Heart left ventricle (tissue), 13 donors: ENCODE measurements around the gene DSE.

Experiments used
- CTCF ChIP-seq, 12 donors: fragments of 200-600 bp; sonication (generic) in 4 of 12; IDR thresholded peaks; one replicate each; pipeline versions ENCODE4 v1.5.0 to v1.8.0; 2018 to 2022; ENCODE audit warnings: antibody characterized with exemption in 12 of 12, mild to moderate bottlenecking in 5 of 12
- POLR2A ChIP-seq, 2 donors: fragments of 450-650 bp; IDR thresholded peaks; one replicate each; pipeline ENCODE4 v1.6.1; 2017; ENCODE audit warnings: antibody characterized with exemption in 2 of 2, mild to moderate bottlenecking in 2 of 2, moderate library complexity in 2 of 2
- donor health status: ischemic (EF 13 %, LVEDD 7.1; RV severe dilation, severe dysfunction).
- donor health status: DM: no; HTN: yes; CAD: no.
- donor health status: DM: no; HTN: no; CAD: no.
- donor health status: ischemic (EF 25% LVEDD 6.9; RV normal size, moderate dysfunction).
- donor health status: ischemic (EF 25% LVEDD 5.7; RV mildly dilated, moderate dysfunction).
- donor health status: ischemic (EF 35%, LVEDD 5.7; RV mildly dilated, moderate dysfunction).
- donor health status: nonischemic (EF 11% LVEDD 7.7; RV severe dilation, severe dysfunction).
- donor health status: DM: yes; HTN: yes; CAD: no.
- donor health status: PGD.
- donor health status: ischemic (EF 29% LVEDD 5.4; RV normal size, mild dysfunction).
- donor health status: nonischemic (EF 23%, LVEDD 6.1; RV moderate dilation, normal function).

DNA sequence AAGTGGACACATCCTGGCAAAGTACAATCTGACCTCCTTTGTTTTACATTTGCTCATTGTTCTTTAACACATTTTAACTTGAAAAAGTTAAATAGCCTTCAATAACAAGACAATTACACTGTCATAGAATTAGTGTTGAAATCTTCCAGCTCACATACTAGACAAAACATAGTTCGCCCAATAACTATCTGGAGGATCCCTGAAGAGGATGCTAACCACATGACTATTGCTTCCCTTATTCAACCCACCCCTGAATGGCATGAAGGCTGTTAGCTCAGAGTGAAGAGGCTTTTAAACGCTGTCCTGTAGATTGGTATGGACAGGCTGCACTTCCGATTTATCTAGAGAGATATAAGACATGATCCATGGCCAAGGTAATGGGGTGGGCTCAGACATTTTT lies 15.0 kb upstream of the DSE start:
- TF ChIP-seq CTCF (IDR thresholded peaks at IDR 0.05) (no peak), POLR2A (IDR thresholded peaks at IDR 0.05) (no peak)
